NT2/D1 (cell line): ENCODE data around the gene BRINP2.

Experiments
- DNase-seq: peaks from one replicate; pipeline ENCODE4 v3.0.0-alpha.2; 2011; ENCODE audit warnings: low read depth, low spot score
- H3K27me3 ChIP-seq: 2 replicates; pipeline ENCODE4 v1.6.0; 2011; ENCODE audit warnings: mild to moderate bottlenecking; ENCODE audit not compliant: insufficient read length, insufficient read depth
- H3K36me3 ChIP-seq: 2 replicates; pipeline ENCODE4 v1.6.1; 2011; ENCODE audit warnings: mild to moderate bottlenecking, low read length, mixed read lengths; ENCODE audit not compliant: insufficient read depth, insufficient read length
- H3K4me1 ChIP-seq: 2 replicates; pipeline ENCODE4 v1.5.1; 2011; ENCODE audit not compliant: insufficient read depth, insufficient read length
- H3K4me3 ChIP-seq: 2 replicates; pipeline ENCODE4 v1.5.1; 2011; ENCODE audit warnings: low read depth; ENCODE audit not compliant: insufficient read length
- H3K9ac ChIP-seq: 2 replicates; pipeline ENCODE4 v1.6.0; 2011; ENCODE audit warnings: low read depth; ENCODE audit not compliant: insufficient read length
- H3K9me3 ChIP-seq: 2 replicates; pipeline ENCODE4 v1.5.1; 2011; ENCODE audit warnings: mild to moderate bottlenecking, low read length; ENCODE audit not compliant: insufficient read depth
- SUZ12 ChIP-seq: IDR thresholded peaks from 2 replicates; pipeline ENCODE4 v1.6.1; 2011; ENCODE audit not compliant: insufficient read length, insufficient read depth; ENCODE audit errors: extremely low read depth
- YY1 ChIP-seq: IDR thresholded peaks from 2 replicates; pipeline ENCODE4 v1.6.1; 2011; ENCODE audit not compliant: insufficient read length, insufficient read depth
- ZNF274 ChIP-seq: IDR thresholded peaks from 2 replicates; pipeline ENCODE4 v1.6.1; 2011; ENCODE audit warnings: mild to moderate bottlenecking, low read depth, low read length

The BRINP2 gene

DNA sequence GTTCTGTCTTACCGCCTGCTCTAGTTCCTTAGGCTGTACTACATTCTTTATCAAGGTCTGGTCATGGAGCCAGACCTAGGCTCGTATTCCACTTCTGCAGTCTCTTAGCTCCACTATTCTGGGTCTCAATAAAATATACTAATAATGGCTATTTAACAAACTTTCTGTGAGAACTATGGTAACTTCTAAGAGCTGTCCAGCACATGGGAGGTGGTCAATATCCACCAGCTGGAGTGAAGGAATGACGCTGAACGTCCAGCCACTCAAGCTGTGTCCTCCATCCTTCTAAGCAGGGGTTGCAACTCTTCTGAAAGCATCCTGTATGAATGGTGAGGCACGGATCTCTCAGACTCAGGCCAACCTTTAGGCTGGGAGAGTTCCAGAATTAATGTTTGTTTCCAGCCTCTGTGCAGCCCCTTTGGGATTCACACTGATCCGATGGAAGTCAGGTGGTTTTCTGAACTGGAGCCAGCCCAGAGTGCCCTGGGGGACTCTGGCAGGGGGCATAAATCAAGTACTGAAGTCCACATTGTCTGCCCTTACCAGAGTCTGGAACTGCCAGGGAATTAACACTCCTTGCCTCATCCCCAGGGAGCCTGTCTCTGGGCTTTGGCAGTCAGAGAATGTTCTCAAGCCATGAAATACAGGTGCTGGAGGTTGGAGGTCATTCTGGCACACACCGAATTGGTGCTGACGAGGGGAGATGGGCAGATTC is 57.4 kb downstream of the BRINP2 start:
- H3K9ac ChIP-seq = no peak overlapping the region
- no peak overlapping the region for H3K4me3 ChIP-seq
- H3K36me3 ChIP-seq = no peaks in the 10 kb centered on the region
- no peaks in the 10 kb centered on the region for H3K27me3 ChIP-seq
- TF ChIP-seq YY1 (no peak), ZNF274 (no peak), SUZ12 (no peak)
- H3K9me3 ChIP-seq = no peaks in the 10 kb centered on the region
- DNase-seq = no peak
- H3K4me1 ChIP-seq = no peaks in the 10 kb centered on the region

DNA sequence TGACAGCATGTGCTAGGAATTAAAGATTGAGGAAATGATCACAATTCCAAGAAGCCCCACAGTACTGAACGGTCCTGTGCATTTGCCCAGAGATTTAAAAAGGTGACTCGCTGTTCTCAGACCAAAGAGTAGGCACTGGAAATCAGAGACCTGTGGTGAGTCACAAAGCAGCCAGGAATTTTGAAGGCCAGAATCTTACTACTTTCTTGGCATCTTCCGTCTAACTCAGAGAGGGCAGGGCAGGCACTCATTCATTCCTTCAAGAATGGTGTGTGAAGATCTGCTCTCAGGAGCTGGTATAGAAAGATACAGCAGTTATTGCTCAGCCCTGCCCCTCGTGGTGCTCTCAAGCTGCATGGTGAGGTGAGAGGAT is 57.9 kb downstream of the BRINP2 start:
- H3K27me3 ChIP-seq = no peaks in the 10 kb centered on the region
- no peaks in the 10 kb centered on the region for H3K4me1 ChIP-seq
- DNase-seq = no peak
- H3K36me3 ChIP-seq = no peaks in the 10 kb centered on the region
- H3K9me3 ChIP-seq = no peaks in the 10 kb centered on the region
- no peak for TF ChIP-seq YY1
- TF ChIP-seq SUZ12 = no peak
- no peak overlapping the region for H3K9ac ChIP-seq
- no peak overlapping the region for H3K4me3 ChIP-seq

DNA sequence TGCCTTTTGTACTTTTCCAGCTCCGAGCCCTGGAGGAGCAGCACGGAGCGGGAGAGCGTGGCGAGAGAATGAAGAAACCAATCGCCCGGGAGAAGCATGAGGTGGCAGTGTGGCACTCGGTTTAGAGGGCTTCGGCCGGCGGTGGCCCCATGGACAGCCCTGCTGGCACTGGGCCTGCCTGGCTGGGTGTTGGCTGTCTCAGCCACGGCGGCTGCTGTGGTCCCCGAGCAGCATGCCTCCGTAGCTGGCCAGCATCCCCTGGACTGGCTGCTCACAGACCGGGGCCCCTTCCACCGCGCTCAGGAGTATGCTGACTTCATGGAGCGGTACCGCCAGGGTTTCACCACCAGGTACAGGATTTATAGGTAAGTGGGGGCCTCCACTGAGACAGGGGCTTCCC is 59.0 kb downstream of the BRINP2 start:
- Histone ChIP-seq H3K4me3 (no peak overlapping the region), H3K9me3 (no peaks in the 10 kb centered on the region), H3K4me1 (no peaks in the 10 kb centered on the region), H3K9ac (no peak overlapping the region), H3K36me3 (no peaks in the 10 kb centered on the region), H3K27me3 (no peaks in the 10 kb centered on the region)
- no peak for TF ChIP-seq SUZ12
- no peak for TF ChIP-seq ZNF274
- no peak for TF ChIP-seq YY1
- no peak for DNase-seq

DNA sequence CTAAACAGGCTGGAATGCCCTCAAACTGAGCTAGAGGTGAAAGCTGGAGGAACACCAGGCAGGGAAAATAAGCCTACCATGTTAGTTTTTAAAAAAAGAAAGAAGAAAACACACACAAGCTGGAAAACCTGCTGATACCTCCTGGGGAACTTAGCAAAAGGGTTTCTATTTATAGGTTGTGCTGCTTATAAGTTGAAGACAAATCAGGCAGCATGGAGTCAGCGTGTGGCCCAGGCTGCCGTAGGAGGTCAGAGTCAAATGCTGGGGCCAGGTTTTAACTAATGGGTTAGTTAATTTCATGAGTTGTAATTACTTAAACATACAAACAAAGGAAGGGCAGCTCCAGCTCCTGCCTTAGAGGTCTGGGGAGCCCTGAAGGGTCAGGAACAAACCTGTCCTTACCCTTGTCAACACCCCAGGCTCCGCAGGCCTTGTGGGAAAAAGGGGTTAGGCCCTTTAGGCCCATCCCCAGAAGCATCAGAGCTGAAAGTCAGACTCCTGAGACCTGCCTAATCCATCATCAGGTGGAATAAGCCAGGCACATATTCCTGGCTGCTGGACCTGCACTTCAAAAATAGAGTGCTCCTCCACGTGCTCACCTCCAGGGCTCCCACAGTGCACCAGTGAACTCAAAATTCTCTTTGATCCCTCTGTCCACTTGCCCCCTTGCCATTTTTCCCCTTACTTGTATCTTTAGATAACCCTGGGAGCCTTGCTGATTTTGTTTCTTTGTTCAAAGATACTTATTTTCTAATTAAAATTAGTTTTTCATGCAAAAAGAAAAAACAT is 59.7 kb downstream of the BRINP2 start:
- Histone ChIP-seq H3K9me3 (no peaks in the 10 kb centered on the region), H3K27me3 (no peaks in the 10 kb centered on the region), H3K4me1 (no peaks in the 10 kb centered on the region), H3K36me3 (no peaks in the 10 kb centered on the region), H3K4me3 (no peak overlapping the region), H3K9ac (no peak overlapping the region)
- no peak for TF ChIP-seq YY1
- TF ChIP-seq ZNF274 = no peak
- TF ChIP-seq SUZ12 = no peak
- no peak for DNase-seq

DNA sequence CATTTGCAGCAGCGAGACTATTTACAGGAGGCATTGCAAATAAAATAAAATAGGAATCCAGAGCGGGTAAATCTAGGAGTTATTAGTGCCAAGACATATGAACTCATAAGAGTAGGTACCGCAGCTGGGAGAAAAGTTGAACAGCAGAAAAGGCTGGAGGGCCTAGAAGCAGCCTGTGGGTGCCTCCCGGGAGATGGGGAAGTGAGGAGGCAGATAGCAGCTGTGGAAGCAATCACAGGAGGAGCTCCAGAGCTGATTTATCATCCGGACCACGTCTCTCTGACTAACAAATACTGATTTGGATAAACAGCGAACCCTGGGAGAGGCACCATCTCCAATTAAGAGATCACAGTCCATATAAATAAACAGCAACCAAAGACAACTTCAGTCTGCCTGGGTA is 64.6 kb downstream of the BRINP2 start:
- DNase-seq = no peak
- Histone ChIP-seq H3K4me1 (no peaks in the 10 kb centered on the region), H3K27me3 (no peaks in the 10 kb centered on the region), H3K9me3 (no peaks in the 10 kb centered on the region), H3K9ac (no peak overlapping the region), H3K4me3 (no peak overlapping the region), H3K36me3 (no peaks in the 10 kb centered on the region)
- TF ChIP-seq SUZ12 = no peak
- no peak for TF ChIP-seq YY1
- TF ChIP-seq ZNF274 = no peak

DNA sequence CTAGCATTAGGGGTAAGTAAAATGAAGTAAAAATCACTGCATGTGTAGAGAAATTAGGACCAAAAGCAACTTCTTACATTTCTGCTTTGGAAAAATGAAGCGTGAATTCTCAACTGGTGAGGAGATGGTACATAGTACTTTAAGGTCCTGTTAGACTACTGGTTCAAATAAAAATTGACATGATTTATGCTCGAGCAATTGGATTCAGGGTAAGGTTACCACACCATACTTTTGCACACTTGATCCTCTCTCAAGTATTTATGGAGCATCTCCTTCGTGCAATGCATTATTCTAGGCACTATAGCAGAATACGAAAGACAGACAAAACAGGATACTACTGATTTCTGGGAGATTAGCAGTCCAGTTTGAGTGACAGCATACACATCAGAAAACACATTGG is 66.2 kb downstream of the BRINP2 start:
- DNase-seq = no peak
- H3K4me1 ChIP-seq = no peaks in the 10 kb centered on the region
- TF ChIP-seq ZNF274 = no peak
- TF ChIP-seq YY1 = no peak
- TF ChIP-seq SUZ12 = no peak
- H3K36me3 ChIP-seq = no peaks in the 10 kb centered on the region
- no peak overlapping the region for H3K9ac ChIP-seq
- H3K9me3 ChIP-seq = no peaks in the 10 kb centered on the region
- H3K27me3 ChIP-seq = no peaks in the 10 kb centered on the region
- H3K4me3 ChIP-seq = no peak overlapping the region

DNA sequence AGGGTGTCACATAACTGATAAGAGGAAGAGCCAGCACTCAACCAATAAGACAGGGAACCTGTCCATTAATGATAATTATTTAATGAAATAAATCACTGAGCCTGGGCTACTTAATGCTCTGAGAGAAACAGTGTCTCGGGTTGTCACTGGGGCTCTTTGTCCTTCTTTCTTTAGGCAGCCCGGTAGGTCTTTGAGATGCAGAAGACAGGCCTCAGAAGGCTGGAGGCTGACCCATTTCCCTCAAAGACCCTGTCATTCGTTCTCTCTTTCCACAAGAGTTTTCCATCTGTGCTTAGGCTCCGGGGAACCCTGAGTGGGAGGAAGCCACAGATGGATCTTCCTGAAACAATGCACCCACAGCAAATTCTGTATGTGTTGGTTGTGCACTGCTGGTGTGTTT is 68.2 kb downstream of the BRINP2 start:
- Histone ChIP-seq H3K4me3 (no peak overlapping the region), H3K27me3 (no peaks in the 10 kb centered on the region), H3K9ac (no peak overlapping the region), H3K36me3 (no peaks in the 10 kb centered on the region), H3K9me3 (no peaks in the 10 kb centered on the region), H3K4me1 (no peaks in the 10 kb centered on the region)
- peak; percentile 28 for DNase-seq
- no peak for TF ChIP-seq SUZ12
- no peak for TF ChIP-seq ZNF274
